Neural cell (in vitro differentiated cells): ENCODE measurements around the gene CREBBP.

Experiments
- MXI1 ChIP-seq: fragments of 450-650 bp; conservative IDR thresholded peaks from 2 replicates; pipeline ENCODE4 v1.6.1; 2014; ENCODE audit warnings: antibody characterized with exemption, mild to moderate bottlenecking; ENCODE audit not compliant: poor library complexity, severe bottlenecking
- POLR2AphosphoS5 ChIP-seq: IDR thresholded peaks from 2 replicates; pipeline ENCODE4 v1.6.1; 2012
- REST ChIP-seq: IDR thresholded peaks from 2 replicates; pipeline ENCODE4 v1.6.1; 2012; ENCODE audit warnings: borderline replicate concordance
- SMC3 ChIP-seq: fragments of 450-650 bp; conservative IDR thresholded peaks from 2 replicates; pipeline ENCODE4 v1.6.1; 2014; ENCODE audit warnings: antibody characterized with exemption, mild to moderate bottlenecking, moderate library complexity; ENCODE audit not compliant: poor library complexity
- TF ChIP-seq, protein P1 (sequence below): fragments of 450-650 bp; IDR thresholded peaks from 2 replicates; pipeline ENCODE4 v1.5.1; 2014; ENCODE audit warnings: antibody characterized with exemption, mild to moderate bottlenecking, moderate library complexity; ENCODE audit not compliant: poor library complexity, severe bottlenecking

GRCh38 chr16:3761375-3762106 lies 119.0 kb downstream of the CREBBP start:
- TF ChIP-seq MXI1 (no peak), POLR2AphosphoS5 (no peak), SMC3 (no peak), REST (no peak)
- TF ChIP-seq, protein P1, sequence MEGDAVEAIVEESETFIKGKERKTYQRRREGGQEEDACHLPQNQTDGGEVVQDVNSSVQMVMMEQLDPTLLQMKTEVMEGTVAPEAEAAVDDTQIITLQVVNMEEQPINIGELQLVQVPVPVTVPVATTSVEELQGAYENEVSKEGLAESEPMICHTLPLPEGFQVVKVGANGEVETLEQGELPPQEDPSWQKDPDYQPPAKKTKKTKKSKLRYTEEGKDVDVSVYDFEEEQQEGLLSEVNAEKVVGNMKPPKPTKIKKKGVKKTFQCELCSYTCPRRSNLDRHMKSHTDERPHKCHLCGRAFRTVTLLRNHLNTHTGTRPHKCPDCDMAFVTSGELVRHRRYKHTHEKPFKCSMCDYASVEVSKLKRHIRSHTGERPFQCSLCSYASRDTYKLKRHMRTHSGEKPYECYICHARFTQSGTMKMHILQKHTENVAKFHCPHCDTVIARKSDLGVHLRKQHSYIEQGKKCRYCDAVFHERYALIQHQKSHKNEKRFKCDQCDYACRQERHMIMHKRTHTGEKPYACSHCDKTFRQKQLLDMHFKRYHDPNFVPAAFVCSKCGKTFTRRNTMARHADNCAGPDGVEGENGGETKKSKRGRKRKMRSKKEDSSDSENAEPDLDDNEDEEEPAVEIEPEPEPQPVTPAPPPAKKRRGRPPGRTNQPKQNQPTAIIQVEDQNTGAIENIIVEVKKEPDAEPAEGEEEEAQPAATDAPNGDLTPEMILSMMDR = no peak
